NCI-H2107 treated with DMSO at 0.1 percent for 48 hours (cell line): ENCODE measurements around the gene ZNF324.
"Not testable (repeated sequence)": the region's sequence is repeated elsewhere in the genome, so short reads cannot be mapped to it uniquely, and the experiment has no call there.

Experiments used
- DNase-seq: peaks from one replicate; lab custom pipeline; 2025; ENCODE audit not compliant: unreplicated experiment; lab: John Stamatoyannopoulos, UW

The ZNF324 gene

DNA sequence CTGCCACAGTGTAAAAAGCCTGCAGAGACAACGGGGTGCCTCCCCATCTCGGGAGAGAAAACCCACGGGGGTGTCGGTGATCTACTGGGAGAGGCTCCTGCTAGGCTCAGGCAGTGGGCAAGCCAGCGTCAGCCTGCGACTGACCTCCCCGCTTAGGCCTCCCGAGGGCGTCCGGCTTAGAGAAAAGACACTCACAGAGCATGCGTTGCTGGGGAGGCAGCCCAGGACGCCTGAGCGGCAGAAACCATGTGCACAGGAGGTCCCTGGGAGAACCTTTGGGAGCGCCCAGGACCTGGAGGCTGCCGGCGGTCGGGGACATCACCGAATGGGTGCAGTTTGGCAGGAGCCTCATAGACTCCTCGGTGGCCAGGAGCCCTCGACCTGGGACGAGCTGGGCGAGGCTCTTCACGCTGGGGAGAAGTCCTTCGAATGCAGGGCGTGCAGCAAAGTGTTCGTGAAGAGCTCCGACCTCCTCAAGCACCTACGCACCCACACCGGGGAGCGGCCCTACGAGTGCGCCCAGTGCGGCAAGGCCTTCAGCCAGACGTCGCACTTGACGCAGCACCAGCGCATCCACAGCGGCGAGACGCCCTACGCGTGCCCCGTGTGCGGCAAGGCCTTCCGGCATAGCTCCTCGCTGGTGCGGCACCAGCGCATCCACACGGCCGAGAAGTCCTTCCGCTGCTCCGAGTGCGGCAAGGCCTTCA, 4.1 kb downstream of the ZNF324 start:
- DNase-seq: not testable (repeated sequence)

DNA sequence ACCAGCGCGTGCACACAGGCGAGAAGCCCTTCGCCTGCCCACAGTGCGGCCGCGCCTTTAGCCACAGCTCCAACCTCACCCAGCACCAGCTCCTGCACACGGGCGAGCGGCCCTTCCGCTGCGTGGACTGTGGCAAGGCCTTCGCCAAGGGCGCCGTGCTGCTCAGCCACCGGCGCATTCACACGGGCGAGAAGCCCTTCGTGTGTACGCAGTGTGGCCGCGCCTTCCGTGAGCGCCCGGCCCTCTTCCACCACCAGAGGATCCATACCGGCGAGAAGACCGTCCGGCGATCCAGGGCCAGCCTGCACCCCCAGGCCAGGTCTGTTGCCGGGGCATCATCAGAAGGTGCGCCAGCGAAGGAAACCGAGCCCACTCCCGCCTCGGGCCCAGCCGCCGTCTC, 4.9 kb downstream of the ZNF324 start:
- no peak for DNase-seq

DNA sequence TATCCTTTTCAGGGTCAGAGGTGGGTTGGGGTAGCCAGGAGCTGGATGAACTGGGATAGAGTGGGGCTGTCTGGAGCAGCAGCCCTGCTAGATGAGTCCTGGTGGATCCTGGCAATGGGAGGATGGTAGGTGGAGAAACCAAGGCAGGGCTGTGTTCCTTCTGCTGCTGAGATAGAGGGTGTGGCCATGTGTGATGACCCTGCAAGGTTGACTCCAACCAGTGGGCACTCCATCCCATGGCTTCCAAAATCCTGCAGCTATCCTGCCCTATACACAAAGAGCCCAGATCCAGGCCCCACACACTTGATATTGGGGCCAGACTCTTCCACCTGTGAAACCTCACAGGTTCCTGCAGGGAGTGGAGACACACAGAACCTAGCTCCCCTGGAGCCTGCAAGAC, 6.9 kb downstream of the ZNF324 start:
- DNase-seq: no peak

DNA sequence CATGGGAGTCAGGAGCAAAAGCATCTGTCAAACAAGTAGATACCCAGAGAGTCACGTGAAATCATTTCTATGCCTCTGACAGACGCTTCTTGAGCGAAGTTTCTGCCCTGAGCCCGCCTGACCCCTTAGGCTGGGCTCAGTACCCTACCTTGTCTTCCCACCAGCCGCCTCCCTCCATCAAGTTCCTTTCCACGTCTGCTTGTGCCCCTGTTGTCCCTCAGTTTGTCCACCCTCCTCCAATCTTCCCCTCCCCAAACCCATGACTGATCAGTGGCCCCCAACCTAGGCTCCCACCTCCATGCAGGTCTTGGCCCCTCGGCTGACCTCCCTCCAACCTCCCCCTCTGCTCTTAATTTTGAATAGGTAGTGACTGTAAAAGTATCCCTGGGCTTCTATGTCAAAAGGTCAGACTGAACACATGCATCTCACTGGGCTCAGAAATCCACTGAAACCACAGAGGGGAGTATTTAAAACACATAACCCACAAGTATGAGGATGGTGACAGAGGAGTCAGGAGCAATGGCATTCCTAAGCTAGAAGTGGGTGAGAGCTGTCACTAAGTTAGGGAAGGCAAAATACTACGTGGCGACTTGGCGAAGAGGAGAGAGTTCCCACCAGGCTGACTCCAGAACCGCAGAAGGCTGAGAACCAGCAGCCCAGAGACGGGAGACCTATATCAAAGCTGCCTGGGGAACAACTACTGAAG, 7.6 kb downstream of the ZNF324 start:
- no peak for DNase-seq

GRCh38 chr19:58474997-58475713, 8.3 kb downstream of the ZNF324 start:
- no peak for DNase-seq

DNA sequence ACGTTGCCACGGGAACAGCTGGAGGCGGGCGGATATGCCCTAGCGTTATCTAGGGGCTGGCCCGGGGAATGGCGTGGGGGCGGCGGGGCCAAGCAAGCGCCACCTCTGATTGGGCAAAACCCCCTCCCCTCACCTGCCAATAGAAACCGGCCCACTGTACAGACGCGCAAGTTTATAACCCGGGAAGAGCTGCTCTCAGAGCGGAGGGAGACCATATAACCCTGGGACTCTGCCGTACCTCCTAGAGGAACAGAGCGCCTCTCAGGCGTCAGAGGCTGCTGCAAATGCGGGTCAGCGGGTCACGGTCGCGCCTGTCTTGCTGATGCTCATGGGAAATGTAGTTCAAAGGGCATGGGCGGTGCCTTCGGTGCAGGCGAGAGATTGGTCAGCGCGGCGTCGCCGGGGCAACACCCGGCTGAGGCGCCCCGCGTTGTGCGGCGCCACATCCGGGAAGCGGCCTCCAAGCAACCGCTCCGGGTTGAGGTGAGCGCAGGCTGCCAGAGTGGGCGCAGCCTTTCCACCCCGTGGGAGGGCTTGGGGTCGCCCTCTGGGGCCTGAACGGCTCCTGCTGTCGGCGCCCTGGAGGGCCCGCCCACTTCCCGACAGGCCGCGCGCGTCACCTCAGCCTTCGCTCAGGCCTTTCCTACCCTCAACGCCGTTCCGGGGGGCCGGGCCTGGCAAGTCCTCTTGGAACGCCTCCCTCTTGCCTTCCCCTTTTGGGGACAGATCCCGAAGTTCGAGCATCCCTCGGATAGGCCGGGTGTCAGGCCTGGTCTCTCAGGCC, 9.0 kb downstream of the ZNF324 start, which contains the start of gene ZNF446:
Gene ZNF446, plus strand, starts transcription at position 639 of the 784 bp plus-strand sequence. CDS start 867 bp downstream, outside the sequence.
- DNase-seq: peak; percentile 82

DNA sequence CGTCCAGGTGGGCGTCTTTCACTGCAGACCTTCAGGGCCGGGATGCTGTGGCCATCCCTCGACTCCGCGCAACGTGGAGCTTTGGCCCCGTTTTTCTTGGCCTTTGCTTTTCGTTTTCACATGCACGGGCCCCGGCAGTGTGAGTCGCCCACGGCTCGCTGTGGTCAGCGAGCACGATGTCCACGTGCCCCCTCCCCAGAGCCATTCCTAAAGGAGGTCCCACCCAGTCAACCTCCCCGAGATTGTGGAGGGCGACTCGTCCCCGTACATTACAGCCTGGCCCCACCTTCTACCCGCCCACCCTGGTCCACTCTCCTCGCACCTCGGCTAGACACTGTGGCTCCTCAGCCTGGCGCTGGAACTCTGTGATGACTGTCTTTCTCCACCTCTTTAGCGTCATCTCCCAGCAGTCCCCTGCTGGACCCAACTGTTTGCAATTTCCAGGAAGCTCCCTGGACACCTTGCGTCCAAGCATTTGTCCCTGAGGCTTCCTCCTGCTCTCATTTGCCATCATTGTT, 9.7 kb downstream of the ZNF324 start:
- DNase-seq: no peak

- no peak for DNase-seq
Observed at GRCh38 chr19:58477130-58477529, 10.2 kb downstream of the ZNF324 start.

DNA sequence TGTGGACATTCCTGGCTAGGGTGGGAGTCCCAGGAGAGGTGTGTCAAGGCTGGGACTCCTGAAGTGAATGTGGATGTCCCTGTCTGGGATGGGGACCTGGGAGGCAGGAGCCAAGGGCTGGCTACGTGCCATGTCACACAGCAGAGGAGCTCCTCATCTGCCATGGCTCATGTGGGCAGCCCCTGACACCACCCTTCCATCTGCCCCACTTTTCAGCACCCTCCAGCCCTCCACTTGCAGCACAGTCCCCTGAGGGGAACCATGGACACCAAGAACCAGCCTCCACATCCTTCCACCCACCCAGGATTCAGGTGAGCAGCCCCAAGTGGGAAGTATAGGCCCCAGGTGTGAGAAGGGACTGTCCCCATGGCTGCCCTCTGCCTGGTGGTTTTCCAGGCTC, 11.0 kb downstream of the ZNF324 start:
- DNase-seq: no peak

- DNase-seq: no peak
Observed at GRCh38 chr19:58479303-58479702, 12.4 kb downstream of the ZNF324 start.

GRCh38 chr19:58479736-58480480, 13.0 kb downstream of the ZNF324 start:
- no peak for DNase-seq

- DNase-seq: no peak
Observed at GRCh38 chr19:58480481-58480830, 13.6 kb downstream of the ZNF324 start.

GRCh38 chr19:58480831-58481230, 14.0 kb downstream of the ZNF324 start:
- DNase-seq: no peak

DNA sequence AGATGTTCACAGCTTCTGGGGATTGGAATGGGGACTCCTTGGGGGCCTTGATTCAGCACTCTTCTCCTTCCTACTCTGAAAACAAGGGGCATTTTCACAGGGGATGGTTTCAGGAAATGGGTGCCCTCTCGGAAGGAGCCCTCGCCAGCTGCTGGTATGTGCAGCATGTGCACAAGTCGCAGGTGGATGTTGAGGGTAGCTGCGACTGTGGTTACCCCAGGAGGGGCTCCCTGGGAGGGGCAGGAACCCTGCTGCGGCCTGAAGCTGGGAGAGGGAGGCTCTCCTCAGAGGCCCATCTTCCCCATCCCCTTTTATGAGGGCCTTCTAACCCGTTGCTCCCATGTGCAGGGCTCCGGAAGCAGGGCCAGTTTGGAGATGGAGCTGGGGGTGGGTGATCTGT, 15.5 kb downstream of the ZNF324 start:
- DNase-seq: no peak

- no peak for DNase-seq
Observed at GRCh38 chr19:58483776-58484175, 16.9 kb downstream of the ZNF324 start.

- not testable (repeated sequence) for DNase-seq
Observed at GRCh38 chr19:58484349-58484748, 17.5 kb downstream of the ZNF324 start.

DNA sequence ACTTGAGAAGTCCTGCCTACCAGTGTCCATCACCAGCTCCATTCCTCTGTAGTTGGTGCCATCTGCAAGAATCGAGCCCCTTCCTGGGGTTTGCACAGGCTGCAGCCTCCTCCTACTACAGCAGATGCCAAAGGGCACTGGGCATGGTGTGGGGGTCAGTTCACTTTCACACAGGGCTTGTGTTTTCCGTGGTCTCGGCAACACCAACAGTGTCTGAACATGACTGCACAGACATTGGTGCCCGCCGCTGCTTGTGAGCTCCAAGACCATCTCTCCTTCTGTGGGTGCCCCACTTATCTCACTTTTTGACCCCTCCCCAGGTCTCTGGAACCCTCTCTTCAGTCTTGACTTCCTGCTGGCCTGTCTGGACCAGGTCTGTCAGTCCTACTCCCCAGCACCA, 24.5 kb downstream of the ZNF324 start:
- no peak for DNase-seq

- no peak for DNase-seq
Observed at GRCh38 chr19:58492265-58492664, 25.4 kb downstream of the ZNF324 start.

DNA sequence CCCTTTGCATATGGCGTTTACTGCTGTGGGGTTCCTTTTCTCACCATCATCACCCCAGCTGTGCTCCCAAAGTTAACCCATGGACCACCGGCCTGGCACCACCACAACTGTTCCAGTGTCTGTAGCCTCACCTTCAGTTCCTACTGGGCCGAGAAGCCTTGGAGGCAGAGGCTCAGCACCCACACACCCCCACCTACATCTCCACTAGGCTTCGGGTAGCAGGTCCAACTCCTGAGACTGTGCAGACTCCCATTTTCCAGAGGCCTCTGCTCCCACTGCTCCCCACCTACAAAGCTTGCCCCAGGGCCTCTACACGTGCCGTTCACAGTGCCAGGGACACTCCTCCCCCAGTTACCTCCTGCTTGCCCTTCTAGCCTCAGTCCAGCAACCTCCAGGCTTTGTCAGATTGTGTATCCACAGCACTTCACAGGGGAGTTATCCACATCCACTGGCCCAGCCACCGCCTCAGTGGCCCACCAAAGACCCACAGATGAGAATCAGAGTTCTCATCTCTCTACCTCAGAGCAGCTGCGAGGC, 30.8 kb downstream of the ZNF324 start:
- DNase-seq: no peak
